GM18520 (cell line): Measurements from ENCODE around the gene PGM5.

ENCODE experiments used
- ATAC-seq: cut with Tn5 transposase; IDR thresholded peaks from one replicate; pipeline ENCODE4 v1.9.1; 2021; ENCODE audit not compliant: unreplicated experiment

Gene PGM5

DNA sequence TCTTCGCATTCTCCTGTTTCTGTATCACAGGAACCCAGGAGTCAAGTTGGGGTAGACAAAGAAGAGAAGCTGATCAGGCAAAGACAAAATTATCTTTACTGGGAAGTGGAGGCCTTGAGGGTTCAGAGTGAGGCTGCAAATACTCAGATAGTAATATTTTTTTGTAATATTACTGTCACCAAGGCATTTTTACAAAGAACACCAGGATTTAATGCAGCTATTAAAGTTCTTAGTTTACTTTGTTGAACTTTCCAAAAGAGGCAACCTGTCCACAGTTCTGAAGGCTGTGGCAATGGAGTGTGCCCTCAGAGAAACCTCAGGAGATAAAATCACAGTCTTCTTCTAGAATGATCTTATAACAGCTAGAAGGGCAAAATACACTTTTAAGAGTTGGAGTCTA, 74.9 kb downstream of the PGM5 start:
- ATAC-seq = no peak

DNA sequence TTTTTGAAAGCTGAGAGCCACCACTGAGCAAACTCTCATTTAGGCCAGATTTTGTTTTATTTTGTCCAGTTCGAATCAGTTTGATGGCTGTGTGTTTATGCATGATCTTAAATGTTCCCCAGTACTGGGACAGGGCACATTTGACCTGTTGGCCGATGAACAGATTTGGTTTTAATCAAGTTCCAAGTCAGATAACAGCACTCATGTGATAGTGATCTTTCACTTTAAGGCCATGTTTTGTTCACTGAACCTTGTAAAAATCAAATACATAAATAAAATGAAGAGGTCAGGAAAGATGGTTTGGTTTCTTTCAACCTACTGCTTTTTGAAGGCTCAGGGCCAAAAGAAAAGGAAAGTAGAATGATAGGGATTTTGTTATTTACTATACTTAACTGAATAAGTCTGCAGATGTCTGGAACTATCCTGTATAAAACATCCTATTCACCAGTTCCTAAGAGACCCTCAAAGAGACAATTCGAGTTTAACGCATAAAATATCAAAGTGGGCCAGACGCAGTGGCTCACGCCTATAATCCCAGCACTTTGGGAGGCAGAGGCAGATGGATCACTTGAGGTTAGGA, 77.2 kb downstream of the PGM5 start:
- ATAC-seq = no peak

DNA sequence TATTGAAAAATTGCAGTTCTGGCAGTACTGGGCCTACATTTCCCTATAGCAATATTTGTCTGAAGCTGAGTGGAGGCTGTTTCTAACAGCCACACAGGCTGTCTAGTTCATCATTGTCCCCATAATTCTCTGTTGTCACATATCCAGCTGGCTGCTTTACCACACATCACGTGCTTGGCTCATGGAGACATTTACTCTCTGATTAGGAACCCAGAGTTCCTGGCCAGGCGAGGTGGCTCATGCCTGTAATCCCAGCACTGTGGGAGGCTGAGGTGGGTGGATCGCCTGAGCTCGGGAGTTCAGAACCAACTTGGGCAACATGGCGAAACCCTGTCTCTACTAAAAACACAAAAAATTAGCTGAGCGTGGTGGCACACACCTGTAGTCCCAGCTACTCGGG, 81.4 kb downstream of the PGM5 start:
- no peak for ATAC-seq

DNA sequence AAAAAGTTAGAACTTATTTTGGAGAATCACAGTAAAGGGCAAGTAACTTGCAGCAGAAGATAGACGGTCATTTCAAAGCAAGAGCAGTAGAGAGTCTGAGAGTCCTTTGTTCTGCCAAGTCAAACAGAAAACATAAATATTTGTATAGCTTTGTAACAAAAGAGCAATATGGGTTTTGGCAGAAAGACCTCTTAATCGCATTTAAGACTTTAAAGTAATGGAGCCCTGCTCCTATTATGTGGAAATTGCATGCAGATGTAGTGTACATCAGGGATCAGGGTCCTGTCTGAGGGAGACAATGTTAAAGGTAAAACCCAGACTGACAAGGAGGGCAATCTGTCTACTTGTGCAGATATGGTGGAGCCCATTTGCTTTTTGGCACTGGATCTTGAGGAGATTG, 87.2 kb downstream of the PGM5 start:
- no peak for ATAC-seq

DNA sequence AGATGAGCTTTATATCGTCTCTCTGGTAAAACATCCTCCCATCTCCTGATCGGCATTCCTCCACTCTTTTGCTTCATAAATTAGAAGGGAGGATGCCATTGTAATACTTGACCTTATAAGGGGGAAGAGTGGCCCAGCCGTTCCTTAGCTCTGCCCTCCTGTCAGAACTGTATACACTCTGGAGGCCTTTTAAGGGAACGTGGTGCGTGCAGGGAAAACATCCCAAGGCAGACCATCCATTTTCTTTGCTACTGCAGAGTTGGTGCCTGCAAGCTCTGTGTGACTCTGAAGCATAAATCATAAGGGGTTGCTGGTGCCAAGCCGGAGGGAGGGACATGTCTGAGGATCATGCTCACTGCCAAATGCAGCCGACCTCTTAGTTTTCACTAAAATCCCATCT, 90.4 kb downstream of the PGM5 start:
- ATAC-seq = no peak

DNA sequence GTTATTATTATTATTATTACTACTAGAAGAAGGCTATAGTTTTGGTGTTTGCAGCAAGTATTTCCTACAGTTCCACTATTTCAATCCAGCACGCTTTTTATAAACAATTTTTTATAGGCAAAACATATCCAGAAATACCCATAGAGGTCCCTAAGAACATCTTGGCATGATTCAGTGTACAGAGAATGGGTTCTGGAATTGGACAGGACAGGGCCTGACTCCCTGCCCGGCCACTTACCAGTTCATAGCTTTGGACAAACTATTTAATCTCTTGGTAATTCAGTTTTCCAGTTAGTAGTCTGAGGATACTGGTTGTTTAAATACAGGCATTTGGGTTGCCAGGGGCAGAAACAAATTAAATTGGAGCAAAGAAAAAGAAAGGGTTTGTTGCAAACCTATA, 91.2 kb downstream of the PGM5 start:
- ATAC-seq = no peak

DNA sequence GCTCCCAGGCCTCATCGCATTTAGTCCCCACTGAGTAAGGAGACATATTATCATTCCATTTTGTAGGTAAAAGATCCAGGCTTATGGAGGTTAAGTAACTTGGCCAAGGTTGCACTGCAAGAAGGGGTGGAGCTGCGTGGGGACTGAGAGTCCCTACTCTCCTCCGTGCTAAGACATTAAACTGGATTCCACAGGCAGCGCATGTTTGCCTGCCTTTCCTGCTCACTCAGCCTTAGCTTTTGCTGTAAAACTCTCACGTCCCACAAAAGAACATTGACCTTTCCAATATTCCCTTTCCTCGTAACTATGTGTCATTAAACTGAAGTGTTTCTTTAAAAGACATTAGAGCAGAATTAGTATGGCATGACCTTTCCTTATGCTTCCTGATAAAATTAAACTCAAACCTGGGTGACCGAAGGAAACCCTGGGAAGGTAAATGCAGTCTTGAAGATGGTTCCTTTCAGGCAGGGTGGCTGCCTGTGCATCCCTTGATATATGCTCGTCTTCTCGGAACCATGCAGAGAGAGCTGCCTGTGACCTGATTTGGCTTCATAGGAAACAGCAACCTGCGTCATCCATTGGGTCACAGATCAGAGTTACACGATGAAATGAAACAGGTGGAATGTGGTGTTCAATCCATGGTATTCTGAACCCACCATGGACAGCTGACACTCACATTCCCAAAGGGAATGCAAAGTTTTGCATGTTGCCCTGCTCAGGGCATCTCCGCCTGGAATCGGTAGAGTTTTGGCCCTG, 98.3 kb downstream of the PGM5 start:
- ATAC-seq = no peak

DNA sequence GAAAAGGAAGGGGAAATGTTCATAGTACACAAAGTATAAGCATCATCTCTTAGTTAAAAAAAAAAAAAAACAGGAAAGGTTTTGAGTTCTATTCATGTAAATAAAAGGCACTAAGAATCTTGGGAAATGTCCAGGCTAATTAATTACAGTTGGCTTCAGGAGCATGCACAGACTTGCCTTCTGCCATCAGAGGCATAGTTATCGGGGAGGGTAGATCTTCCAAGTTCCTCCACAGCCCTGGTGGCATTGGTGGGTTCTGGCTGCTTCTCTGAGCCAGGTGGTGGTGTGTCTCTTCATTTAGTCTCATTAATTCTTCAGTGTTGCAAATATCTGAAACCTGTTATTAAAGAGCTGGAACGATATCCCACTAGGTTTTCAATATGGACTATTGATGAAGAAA, 99.0 kb downstream of the PGM5 start:
- ATAC-seq = no peak

DNA sequence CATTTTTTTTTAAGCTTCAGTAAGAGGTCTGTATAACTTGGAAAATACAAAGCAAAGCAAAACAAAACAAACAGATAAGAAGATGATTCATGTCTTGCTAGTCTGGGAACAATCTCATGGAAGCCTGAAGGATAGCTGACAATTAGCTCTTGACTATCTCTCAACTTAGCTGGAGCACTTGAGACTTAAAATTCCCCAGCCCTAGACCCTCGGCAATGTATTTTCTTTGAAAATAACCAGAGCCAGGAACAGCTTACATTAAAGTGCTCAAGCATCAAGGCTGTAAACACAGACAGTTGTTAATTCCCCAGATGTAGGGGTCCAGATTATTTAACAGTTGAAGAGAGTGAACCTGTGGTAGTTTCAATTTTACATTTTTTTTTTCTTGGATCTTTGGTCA, 101.4 kb downstream of the PGM5 start:
- no peak for ATAC-seq

DNA sequence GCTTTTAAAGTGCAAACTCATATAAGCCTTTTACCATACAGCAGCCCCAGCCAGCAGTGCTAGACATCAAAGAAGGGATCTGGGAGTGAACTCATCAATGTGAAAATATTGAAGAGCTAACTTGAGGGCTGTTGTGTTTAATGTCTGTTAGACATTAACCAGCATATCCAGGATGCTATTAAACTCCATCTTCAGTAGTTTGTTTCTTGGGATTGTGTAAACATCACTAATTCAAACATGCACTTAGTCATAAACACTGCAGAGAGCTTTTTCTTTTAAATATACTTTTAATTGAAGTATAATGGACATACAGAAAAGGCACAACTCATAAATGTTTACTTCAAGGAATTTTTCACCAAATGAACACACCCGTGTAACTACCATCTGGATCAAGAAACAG, 102.5 kb downstream of the PGM5 start:
- ATAC-seq = no peak

DNA sequence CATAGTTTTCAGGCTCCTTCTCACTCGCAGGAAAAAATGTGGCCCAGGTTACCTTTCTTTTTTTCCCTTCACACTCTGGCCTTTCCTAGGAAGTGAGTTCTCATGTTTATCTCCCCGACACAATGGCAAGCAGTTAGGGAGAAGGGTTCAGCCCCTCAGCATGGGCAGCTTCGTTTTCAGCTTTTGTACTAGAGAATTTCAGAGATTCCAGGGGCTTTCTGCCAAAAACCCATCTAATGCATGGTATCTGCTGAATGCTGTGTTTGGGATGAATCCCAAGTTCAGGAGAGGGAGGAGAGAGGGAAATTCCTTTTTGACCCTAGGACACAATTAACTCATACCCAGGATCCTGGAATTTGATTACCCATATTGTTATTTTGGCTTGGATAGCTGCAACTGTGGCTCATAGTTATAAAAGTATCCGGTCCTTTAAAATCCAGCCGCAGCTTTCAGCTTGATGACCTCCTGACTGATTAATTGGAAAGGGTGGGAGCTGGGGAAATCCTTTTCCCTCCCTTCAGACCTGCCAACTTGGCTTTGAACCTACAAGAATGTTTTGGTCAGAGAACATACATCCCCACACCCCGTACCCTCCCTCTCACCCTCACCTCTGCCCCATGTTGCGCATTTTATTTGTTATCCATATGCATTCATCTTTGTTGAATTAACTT, 105.8 kb downstream of the PGM5 start:
- ATAC-seq = no peak

DNA sequence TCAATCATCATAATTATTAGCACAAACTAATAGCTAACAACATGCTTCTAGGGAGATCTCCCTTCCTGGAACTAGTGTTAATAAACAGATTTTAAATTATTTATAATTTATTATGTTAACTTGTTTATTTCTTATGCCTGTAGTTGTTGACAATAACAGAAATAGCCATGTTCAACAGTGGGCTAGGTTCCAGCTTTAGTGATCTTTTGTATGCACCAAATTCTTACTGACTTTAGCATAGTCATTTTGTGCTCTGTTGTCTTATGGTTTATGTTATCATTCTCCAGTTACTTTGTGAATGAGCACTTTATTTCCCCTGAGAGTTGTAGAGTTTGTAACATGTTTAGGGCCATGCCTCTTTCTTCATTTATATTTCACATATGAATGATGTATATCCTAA, 113.7 kb downstream of the PGM5 start:
- ATAC-seq = no peak

DNA sequence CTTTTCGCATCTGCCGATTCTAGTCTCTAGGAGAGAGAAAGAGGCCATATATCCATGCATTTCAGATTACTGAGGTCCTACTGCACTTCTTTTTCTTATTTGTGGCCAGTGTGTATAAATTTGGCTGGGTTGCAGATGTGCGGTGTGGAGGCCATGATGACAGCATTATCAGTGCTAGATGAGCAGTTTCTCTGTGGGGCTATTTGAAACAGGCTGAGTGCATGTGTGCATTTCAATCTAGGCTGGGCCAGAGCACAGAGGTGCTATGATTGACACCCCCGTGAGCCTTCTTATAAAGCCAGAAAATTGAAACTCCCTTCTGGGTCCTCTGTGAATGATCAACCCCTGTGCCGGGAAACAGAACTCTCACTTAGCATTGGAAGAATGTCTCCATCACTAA, 114.2 kb downstream of the PGM5 start:
- ATAC-seq = no peak

DNA sequence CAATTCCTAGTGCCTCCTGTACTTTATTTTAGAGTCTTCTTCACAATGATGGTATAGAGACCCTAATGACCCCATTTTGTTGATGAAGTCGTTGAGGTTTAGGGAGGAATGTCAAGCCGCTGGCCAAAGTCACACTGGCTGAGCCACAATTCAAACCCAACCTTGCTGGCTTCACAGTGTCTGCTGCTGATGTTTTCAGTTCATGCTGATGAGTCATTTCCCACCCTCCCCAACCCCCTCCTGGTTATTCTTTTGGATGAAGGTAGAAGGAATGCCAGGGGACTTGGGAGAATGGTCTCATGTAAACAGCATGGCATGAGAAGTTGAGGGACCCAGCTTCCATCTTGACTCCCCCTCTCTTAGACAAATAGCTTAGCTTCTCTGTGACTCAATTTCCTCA, 115.7 kb downstream of the PGM5 start:
- ATAC-seq = no peak

DNA sequence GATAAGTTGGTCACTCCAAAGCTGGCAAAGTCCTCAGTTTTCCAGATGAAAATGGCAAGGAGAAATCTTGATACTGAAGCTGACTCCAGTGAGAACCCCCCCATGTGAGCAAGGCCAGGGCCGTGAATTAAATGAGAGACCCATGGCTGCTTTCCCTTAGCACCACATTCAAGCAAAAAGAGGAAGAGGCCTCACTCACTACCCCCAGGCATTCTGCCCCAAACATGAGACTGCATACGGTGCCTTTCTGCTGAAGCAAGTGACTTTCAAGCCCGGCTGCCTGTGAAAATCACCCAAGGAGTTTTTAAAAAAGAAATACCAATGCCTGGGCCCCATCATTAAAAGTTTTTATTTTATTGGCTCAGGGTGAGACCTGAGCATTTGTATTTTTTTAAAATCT, 117.4 kb downstream of the PGM5 start:
- no peak for ATAC-seq

DNA sequence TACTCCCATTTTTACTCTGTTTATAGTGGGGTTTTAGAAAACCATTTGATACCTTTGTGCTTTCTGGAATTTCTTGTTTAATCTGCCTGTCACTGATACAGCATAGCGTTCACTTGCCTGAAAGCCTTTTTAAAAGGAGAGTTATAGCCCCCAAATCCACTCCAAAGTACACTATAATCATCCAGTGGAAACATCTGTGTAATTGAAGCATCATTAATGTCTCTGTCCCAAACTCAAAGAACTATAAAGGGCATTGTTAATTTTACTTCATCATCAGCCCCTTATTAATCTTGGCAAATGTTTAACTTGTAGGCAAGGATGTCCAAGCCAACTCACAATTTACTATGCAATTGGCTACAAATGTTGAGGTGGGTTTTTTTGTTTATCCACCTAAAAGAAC, 120.0 kb downstream of the PGM5 start:
- ATAC-seq = no peak

DNA sequence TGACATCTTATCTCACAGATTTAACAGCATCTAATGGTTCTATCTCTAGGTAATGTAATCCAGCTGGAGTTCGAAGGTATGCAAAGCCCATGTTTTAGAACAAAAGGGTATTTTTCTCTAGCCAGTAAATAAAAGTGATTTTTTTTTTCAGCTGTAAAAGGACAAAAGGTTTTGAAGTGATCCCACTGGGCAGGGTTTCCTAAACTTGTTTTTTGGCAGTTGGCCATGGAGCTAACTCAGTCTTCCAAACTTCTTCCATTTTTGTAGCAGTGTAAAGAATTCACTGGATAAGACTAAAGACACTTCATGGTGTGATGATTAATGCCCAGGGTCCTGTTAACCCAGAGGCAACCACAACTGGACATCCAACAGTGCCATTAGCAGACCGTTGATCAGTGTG, 120.4 kb downstream of the PGM5 start:
- no peak for ATAC-seq

DNA sequence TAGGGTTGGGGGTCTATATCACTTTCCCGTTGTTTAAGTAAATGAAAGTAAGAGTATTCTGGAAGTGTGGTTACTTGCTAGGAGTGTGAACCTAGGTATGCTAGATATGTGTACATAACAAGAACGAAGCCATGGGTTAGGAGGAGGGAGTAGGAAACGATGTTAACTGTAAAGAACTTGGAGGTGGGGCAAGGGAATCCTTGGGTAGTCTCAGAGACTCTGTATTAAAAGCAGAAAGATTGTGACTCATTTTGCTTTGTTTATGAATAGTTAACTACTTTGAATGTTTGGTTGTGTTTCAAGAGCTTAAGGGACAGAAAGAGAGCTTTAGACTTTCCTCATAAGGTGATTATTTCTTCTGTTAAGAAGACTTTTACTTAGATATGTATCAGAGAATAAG, 124.4 kb downstream of the PGM5 start:
- ATAC-seq = no peak

DNA sequence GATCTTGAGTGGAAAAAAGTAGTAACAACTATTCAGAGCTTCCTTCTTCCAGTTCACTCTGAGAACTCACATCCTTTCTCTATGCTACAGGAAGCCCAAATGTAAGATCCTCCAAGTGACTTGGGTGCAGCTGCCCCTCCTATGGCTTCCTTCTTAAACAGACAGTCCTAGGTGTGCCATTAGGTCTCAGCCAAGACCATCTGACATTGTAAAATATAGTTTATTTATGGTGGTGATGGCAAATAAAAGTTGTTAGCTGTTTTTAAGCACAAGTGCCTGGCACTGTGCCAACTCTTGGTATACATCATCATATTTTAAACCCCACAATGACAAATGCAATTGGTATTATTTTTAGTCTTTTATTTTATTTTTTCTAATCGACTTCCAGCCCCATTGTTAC, 126.1 kb downstream of the PGM5 start:
- no peak for ATAC-seq

DNA sequence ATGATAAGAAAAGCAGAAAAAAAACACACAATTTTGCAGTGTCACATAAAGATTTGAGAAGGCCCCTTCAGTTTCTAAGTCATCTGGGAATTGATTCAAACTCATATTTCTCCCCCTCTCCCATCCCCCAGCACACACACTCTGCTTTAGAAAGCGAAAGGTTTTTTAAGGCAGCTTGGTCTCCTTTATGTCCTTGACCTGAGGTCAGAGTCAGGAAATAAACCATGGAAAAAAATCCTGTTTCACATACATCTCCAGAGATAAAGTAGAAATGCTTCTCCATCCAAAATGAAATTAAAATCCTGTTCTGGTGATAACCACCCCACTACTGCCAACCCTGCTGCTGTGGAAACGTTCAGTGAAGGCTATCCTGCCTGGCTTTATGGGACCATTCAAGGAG, 131.7 kb downstream of the PGM5 start:
- ATAC-seq = no peak

DNA sequence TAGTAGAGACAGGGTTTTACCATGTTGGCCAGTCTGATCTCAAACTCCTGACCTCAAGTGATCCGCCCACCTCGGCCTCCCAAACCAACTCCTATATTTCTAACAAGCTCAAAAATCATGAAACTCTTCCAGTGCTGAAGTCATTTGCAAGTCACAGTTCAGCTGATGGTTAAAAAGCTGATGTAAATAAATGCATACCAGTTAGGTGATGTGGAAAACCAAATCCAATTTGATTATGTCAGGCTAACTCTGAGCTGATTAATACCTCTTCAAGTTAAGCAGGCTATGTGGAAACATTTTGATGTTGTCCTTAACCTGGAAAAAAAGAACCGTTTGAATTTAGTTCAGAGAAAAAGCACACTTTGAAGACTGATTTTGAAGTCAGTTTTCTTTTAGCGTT, 133.2 kb downstream of the PGM5 start:
- no peak for ATAC-seq

DNA sequence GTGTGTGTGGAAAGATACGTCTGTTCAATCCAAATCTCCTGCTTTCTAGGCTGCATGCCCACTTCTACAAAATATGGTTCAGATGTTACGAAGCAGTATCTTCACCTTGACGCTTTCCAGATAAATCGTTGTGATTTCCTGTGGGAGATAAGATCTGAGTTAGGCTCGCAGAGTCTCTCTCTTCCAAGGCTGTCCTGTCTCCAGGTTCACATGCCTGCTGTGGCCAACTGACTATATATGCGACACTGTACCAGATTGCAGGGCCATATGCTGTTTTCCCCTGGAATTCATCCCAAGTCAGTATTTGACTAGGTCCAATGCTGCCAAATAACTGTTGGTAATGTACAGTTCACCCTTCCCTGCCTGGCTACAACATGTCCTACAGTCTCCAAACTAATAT, 136.4 kb downstream of the PGM5 start:
- ATAC-seq = no peak

DNA sequence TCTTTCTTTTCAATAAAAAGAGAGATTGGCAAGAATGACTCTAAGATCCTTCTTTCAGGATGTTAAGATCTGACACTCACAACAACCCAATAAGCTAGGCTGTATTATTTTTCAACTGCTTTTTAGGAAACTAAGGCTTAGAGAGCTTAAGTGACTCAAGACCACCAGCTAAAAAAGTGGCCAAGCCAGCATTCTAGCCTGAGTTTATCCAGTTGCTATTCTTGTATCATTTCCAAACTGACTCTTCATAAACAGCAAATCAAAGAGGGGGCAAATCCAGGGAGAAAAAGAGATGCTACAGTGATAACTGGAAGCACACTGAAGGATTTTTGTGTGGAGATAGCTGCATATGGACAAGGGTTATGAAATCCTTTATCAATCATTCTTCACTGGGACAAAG, 137.1 kb downstream of the PGM5 start:
- no peak for ATAC-seq
